Activated CD4-positive, alpha-beta T cell treated with anti-CD3 and anti-CD28 coated beads for 24 hours (primary cell): Measurements from ENCODE around the gene ANKRD63.

Source experiments
- DNase-seq, 2 donors: peaks; one replicate each; pipeline ENCODE4 v3.0.0-alpha.2; 2020; ENCODE audit warnings: low read depth in 2 of 2

The ANKRD63 gene

GRCh38 chr15:40243126-40243810 lies 39.6 kb downstream of the ANKRD63 start:
- DNase-seq, result no peak

GRCh38 chr15:40242601-40243000 lies 40.3 kb downstream of the ANKRD63 start:
- no peak for DNase-seq

- DNase-seq, result no peak
Measured at GRCh38 chr15:40242213-40242599, 40.7 kb downstream of the ANKRD63 start.

- DNase-seq, result no peak
Measured at GRCh38 chr15:40241269-40242212, 41.3 kb downstream of the ANKRD63 start.

- no peak for DNase-seq
Measured at GRCh38 chr15:40240619-40241221, 42.1 kb downstream of the ANKRD63 start.

- no peak for DNase-seq
Measured at GRCh38 chr15:40239693-40240618, 42.9 kb downstream of the ANKRD63 start.

GRCh38 chr15:40239404-40239692 lies 43.5 kb downstream of the ANKRD63 start:
- no peak for DNase-seq

- DNase-seq, result peak in 1 of 2 donors; percentile 46
Measured at GRCh38 chr15:40238532-40239403, 44.1 kb downstream of the ANKRD63 start, which contains the start of gene PAK6. Gene PAK6 (plus strand): TSS chr15:40239063. CDS start chr15:40264786, 25,723 bp downstream.

- DNase-seq, result no peak
Measured at GRCh38 chr15:40235201-40235885, 47.5 kb downstream of the ANKRD63 start.

- DNase-seq, result no peak
Measured at GRCh38 chr15:40234783-40235182, 48.1 kb downstream of the ANKRD63 start.

GRCh38 chr15:40233727-40234577 lies 48.9 kb downstream of the ANKRD63 start:
- DNase-seq, result no peak

- no peak for DNase-seq
Measured at GRCh38 chr15:40232625-40233070, 50.2 kb downstream of the ANKRD63 start.
